Measurements from ENCODE around the gene ZNF343.
"Not testable (repeated sequence)": the region's sequence is repeated elsewhere in the genome, so short reads cannot be mapped to it uniquely, and the experiment has no call there.

The ZNF343 gene

DNA sequence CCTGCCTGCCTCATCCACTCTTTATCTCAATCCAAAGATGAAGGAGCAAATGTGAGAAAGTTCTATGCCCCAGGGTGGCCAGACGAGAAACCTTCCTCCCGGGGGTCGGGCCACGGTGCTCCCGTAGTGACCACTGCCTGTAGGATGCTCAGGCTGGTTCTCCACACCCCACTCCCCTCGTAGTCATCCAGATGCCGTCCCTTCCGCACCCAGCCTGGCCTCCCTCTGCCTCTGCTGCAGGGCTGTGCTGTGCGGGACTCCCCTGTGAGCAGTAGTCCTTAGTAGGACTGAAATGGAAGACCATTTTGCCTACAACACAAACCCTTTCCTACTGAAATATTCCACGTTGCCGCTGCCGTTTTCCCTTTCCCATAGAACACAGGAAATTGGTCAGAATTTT lies 29.6 kb upstream of the ZNF343 start:
- TF ChIP-seq, protein P1, sequence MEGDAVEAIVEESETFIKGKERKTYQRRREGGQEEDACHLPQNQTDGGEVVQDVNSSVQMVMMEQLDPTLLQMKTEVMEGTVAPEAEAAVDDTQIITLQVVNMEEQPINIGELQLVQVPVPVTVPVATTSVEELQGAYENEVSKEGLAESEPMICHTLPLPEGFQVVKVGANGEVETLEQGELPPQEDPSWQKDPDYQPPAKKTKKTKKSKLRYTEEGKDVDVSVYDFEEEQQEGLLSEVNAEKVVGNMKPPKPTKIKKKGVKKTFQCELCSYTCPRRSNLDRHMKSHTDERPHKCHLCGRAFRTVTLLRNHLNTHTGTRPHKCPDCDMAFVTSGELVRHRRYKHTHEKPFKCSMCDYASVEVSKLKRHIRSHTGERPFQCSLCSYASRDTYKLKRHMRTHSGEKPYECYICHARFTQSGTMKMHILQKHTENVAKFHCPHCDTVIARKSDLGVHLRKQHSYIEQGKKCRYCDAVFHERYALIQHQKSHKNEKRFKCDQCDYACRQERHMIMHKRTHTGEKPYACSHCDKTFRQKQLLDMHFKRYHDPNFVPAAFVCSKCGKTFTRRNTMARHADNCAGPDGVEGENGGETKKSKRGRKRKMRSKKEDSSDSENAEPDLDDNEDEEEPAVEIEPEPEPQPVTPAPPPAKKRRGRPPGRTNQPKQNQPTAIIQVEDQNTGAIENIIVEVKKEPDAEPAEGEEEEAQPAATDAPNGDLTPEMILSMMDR (conservative IDR thresholded peaks at IDR 0.05), result no peak
- H3K27ac ChIP-seq, result no peak overlapping the region

DNA sequence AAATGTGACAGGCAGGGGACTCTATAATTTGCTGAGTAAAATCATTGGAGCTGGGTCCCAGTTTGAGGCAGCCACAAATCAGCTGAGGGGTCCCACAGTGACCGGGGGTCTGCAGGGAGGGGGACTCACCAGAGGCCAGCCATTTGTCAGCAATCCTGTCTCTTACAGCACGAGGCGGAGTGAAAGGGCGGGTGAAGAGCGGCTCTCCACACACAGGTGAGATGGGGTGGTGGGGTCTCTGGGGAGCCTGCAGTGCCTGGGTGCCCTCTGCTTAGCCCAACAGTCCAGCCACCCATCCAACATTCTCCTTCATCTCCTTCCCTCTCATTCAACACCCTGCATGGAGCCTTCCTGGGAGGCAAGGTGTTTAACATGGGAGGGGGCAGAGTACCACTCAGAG lies 28.4 kb upstream of the ZNF343 start:
- H3K27ac ChIP-seq, result no peak overlapping the region
- TF ChIP-seq, protein P1 (conservative IDR thresholded peaks at IDR 0.05), result no peak

DNA sequence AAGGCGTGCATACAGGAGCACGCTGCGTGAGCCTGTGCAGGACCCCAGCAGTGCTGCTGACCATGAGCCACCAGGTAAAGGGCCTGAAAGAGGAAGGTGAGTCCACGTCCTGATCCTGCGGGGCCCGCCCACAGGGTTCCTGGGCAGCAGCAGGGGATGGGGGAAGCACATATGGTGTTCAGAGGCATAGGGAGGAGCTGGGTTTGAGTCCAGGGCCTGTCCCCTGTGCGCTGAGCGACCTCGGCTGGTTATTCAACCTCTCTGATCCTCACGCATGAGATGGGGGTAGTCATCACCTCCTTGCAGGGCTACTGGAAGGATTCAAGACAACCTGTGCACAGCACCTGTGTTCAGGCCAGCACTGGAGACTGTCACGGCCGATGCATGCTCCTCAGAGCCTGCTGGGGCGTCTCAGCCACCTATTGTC lies 27.9 kb upstream of the ZNF343 start, which contains the start of gene TMC2:
TMC2 (plus strand) TSS at position 14 of the 427 bp plus-strand sequence; CDS start at position 63, 49 bp downstream.
- no peak within 1 kb of the TSS for H3K27ac ChIP-seq
- TF ChIP-seq, protein P1 (conservative IDR thresholded peaks at IDR 0.05), result no peak

DNA sequence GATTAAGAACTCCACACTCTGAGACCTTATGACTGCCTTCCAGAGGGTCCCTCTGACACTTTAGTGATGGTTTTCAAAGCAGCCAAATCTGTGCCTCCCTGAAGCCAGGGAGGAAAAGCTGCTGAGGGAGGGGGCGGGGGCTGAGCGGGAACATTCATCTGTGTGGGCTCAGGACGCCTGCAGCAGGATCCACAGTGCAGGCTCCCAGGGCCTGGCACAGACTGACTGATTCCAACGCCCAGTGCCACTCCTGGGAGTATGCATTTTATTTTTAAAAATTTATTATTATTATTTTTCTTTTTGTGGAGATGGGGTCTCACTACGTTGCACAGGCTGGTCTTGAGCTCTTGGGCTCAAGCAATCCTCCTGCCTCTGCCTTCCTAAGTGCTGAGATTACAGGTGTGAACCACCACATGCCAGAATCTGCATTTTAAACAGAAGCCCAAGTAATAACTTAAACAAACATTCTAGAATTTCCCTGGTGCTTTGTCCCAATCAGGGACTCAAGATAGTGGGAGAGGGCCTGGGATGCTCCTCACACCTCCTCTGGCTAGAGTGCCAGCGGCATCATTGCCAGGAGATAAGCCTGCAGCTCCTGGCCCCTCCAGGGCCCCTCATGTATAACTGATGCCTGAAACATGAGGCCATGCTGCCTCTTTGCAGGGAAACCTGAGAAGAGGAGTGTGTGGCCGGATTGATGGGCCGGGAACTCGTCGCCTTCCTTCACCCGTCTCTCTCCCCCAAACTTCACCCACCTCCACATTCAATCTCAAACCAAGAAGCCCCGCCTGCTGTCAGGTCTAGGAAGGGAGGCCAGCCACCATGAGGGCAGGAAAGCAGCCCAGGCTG lies 27.2 kb upstream of the ZNF343 start:
- TF ChIP-seq, protein P1 (conservative IDR thresholded peaks at IDR 0.05), result no peak
- no peak overlapping the region for H3K27ac ChIP-seq

DNA sequence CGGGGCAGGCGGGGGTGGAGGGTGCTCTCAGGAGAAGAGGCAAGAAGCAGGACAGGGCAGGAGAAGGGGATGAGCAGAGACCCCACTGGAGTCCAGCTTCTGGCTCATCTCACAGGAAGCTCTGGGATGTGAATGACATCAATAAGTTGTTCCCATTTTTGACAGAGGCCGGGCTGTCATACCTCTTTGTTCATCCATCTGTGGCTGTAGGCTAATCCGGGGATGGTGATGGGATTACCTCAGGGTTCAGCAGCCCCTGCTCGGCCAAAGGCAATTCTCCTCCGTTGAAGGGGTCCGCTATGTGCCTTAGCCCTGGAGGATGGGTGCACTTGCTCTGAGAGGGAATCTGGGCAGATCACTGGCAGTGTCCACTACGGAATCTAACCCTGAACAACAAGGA lies 24.4 kb upstream of the ZNF343 start:
- no peak overlapping the region for H3K27ac ChIP-seq
- TF ChIP-seq, protein P1 (conservative IDR thresholded peaks at IDR 0.05), result no peak

DNA sequence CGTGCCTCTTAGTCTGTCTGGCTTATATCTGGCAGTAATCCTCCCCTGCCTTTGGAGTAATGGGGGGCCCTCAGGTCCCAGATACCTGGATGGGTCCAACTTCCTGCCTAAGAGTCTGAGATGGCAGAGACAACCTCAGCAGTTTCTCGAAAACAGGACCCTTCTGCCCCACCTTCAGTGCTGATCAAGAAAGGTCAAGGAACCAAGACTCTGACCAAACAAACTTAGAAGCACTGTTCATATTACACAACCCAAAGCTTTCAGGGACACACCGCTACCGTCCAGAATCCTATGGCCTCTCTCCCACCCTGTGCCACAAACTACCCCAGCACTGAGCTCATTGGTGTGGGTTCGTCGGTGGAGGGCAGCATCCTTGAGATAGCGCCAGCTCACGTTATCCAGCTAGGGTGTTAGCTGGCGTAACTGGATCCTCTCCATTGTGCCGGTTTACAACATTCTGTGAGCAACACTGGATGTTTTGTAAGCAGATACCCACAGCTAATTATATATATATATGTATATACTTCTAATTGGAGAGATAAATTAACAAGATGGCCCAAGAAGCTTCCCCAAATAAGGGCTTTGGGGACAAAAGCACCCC lies 20.1 kb upstream of the ZNF343 start:
- TF ChIP-seq, protein P1 (conservative IDR thresholded peaks at IDR 0.05), result no peak
- no peak overlapping the region for H3K27ac ChIP-seq

DNA sequence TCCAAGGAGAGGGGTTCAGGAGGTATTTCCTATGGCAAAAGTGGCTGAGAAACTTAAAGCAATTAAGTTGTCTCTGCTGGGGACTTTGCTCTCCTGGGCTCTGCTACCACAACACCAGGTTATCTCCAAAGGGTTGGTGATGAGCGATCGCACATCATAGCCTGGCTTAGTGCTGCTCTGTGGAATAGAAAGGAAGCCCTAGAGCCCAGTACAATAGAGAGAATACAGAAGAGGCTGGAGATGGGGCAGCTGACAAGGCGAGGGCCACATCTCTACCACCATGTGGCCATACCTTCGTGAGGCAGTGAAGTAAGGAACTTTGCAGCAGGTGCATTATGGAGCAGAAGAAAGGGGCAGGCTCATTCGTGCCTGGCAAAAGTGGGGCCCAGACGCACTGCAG lies 19.0 kb upstream of the ZNF343 start:
- no peak overlapping the region for H3K27ac ChIP-seq

DNA sequence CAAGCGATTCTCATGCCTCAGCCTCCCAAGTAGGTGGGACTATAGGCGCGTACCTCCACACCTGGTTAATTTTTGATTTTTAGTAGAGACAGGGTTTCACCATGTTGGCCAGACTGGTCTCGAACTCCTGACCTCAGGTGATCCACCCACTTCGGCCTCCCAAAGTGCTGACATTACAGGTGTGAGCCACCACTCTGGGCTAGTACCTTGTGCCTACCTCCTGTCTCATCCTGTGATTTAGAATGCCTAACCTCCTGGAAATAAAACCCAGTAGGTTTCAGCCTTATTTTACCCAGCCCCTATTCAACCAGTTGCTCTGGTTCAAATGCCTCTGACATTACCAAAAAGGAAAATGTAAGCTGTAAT lies 17.5 kb upstream of the ZNF343 start:
- H3K27ac ChIP-seq, result not testable (repeated sequence)

More for the DNA sequence above, 19.0 kb upstream of the ZNF343 start:
- TF ChIP-seq, protein P1 (conservative IDR thresholded peaks at IDR 0.05), result no peak

All from VCaP (cell line).